Stimulated activated CD4-positive, alpha-beta T cell treated with anti-CD3 and anti-CD28 coated beads, Interleukin-2, amount 100 ng/mL, for 48 hours (primary cell): Measurements from ENCODE around the gene ZDHHC6.
"Not testable (repeated sequence)": the region's sequence is repeated elsewhere in the genome, so short reads cannot be mapped to it uniquely, and the experiment has no call there.

Source experiments
- DNase-seq, 2 donors: peaks; one replicate each; pipeline ENCODE4 v3.0.0-alpha.2; 2020

ZDHHC6 gene

DNA sequence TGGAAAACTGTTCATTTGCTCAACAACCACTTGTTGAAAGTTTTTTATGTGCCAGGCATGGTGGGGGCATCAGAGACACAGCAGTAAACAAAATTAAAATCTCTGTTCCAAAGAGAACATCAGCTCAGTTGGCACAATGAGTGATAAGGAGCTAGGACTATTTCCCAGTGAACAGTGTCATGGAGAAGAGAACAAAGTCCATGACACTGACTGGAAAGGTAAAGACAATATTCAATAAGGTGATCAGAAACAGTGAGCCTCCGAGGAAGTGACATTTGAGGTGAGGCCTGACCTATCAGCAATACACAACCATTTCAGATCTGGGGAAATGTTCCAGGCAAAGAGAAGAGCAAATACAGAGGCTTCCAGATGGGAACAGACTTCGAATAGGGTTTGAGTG, 58.2 kb downstream of the ZDHHC6 start:
- no peak for DNase-seq

DNA sequence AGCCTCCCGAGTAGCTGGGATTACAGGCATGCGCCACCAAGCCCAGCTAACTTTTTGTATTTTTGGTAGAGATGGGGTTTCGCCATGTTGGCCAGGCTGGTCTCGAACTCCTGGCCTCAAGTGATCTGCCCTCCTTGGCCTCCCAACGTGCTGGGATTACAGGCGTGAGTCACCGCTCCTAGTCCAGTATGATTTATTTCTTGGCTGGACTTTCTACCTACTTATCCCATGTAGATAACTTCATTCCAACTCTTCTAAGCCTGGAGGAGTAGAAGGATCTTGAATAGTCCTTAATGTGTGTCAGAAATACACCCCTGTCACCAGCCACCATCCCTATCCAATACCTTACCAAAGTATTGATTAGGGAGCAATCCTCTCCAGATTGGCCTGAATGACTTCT, 58.7 kb downstream of the ZDHHC6 start:
- not testable (repeated sequence) for DNase-seq

DNA sequence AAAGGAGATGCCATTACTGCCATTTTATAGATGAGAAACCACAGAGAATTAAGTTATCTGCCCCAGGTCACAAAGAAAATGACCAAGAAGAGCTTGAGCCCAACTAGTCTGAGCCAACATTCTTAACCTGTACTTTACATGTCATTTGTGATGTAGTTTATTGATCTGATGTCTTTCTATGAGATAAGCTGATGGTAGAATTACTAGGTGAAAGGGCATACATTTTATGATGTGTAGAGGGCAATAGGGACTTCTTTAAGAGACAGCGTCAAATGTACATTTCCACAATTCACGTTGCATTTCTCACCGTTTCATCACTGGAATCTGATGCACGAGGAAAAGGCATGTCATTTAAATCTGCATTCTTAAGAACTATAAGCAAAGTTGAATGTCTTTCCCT, 61.5 kb downstream of the ZDHHC6 start:
- no peak for DNase-seq

DNA sequence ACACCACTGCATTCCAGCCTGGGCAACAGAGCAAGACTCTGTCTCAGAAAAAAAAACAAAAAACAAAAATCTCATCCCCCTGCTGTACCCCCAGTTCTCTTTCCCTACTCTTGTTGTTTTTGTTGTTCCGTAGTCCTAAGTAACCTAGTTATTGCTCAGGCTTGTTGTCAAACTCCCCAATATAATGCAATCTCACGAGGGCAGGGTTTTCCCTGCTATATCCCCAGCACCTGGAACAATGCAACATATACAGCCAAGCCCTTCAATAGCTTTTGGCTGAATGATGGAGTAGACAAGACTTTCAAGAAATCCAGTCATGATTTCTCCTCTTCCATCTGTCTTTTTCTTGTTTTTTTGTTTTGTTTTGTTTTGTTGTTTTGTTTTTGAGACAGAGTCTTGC, 62.6 kb downstream of the ZDHHC6 start:
- DNase-seq, result no peak

DNA sequence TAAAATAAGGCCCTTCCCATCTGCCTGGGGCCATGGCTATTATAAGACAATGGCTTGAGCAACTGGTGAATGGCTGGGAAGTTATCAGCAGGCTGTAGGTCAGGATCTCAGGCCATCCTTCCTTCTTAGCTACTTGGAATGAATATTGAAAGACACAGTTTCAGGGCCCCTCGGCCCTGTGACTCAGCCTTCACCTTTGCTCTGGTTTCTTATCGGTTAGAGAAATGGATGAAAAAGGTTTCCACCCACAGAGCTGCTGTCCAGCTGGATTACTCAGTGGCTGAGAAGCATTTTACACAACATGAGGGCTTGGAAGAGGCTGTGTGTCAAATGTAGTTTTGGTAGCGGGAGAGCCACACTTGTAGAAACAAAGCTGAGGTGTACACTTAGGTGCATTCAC, 63.4 kb downstream of the ZDHHC6 start:
- DNase-seq, result no peak

DNA sequence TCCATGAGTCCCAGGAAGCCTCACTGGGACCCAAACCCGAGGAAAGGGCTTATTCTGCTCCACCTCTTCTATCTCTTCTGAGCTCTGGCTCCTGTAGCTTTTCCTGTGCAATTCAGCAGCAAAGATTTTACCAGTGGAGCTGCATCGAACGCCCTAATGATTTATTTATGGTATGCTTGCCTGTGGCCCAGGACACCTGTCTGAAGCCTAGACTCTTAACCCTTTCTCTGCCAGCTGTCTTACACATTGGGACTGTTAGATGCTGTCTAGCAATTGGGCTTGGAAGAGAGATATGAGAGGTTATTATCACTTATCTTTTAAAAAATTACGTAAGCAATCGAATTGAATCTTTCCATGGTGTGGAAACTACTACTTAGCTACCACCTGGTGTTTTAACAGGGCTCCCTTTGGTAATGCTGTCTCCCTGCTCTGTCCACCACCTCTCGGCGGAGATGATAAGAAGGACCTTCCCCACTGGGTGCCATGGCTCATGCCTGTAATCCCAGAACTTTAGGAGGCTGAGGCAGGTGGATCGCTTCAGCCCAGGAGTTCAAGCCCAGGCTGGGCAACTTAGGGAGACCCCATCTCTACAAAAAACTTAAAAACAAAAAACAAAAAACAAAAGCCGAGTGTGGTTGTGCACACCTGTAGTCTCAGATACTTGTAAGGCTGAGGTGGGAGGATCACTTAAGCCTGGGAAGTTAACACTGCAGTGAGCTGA, 64.0 kb downstream of the ZDHHC6 start:
- no peak for DNase-seq
